Measurements from ENCODE around the gene SLC7A14. TPM values are rescaled to one million over a fixed set of nuclear protein-coding genes. Genes with fewer than 3 reads are reported as not detected.
A peak's percentile ranks its signal among the peaks of the same experiment; 100 is the strongest.
"Not testable (repeated sequence)": the region's sequence is repeated elsewhere in the genome, so short reads cannot be mapped to it uniquely, and the experiment has no call there.

Gene SLC7A14
- total RNA-seq, 1 donor from 2014 or later, result not detected

DNA sequence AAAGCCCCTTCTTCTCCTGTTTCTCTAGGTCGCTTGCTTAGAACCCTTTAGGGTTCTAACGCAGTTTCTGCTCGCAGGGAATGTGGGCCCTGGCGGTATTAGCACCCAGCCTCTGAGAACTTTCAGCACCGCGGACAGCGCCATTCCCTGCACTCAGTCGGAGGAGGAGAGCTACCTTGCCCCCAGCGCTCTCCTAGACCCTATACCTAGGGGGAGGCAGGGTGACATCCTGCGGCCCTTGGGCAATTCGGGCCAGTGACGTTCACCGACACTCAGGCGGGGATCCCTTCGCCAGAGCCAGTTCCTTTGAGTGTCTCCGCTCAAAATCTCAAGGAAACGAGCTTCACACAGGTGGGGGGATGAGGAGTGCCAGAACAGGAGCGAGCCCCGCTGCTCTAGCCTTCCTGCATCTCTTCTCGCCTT, 1.3 kb downstream of the SLC7A14 start:
- intact Hi-C loops (cut with micrococcal nuclease), result loop anchor here (10.0 kb wide), 2 partner anchors 170 to 1860 kb away; partner anchors contain the start of genes CLDN11 and GHSR
- Mint-ChIP-seq H3K27me3 (ENCODE audit: low read depth) (peaks cover 61% of the 10 kb centered on the region), H3K27ac (no peak overlapping the region), H3K9me3 (no peaks in the 10 kb centered on the region), H3K4me1 (ENCODE audit: low read depth) (peaks cover 3% of the 10 kb centered on the region), H3K4me3 (ENCODE audit: low read depth) (no peak overlapping the region), H3K36me3 (ENCODE audit: low read depth) (no peaks in the 10 kb centered on the region)
- DNase-seq (ENCODE audit: low spot score), result peak; percentile 39

DNA sequence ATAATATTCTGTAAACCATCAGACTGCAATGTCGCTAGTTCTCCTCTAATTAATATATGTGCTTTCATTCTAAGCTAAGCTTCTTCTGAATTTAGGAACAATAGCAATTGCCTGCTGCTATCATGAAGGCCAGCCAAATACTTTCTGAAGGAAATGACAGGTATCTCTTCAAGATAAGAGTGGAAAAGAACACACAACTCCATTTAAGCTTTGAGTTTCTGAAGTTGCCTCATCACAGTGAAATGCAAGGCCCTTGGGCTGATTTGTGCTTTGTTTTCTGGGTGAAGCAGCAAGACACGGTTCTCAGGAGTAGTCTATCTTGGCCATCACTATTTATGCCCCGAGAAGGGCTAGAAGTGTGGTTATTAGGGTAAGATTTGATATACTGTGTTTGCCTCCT, 6.2 kb downstream of the SLC7A14 start:
- no peak for DNase-seq (ENCODE audit: low spot score)
- peaks cover 2% of the 10 kb centered on the region for H3K4me1 Mint-ChIP-seq (ENCODE audit: low read depth)
- H3K36me3 Mint-ChIP-seq (ENCODE audit: low read depth), result no peaks in the 10 kb centered on the region
- no peak overlapping the region for H3K27ac Mint-ChIP-seq
- no peak overlapping the region for H3K4me3 Mint-ChIP-seq (ENCODE audit: low read depth)
- H3K27me3 Mint-ChIP-seq (ENCODE audit: low read depth), result peaks cover 47% of the 10 kb centered on the region
- intact Hi-C loops (cut with micrococcal nuclease), result loop anchor here (10.0 kb wide), 3 partner anchors 165 to 1865 kb away; partner anchors contain the start of genes ACTRT3, CLDN11, GHSR and TERC
- H3K9me3 Mint-ChIP-seq, result no peaks in the 10 kb centered on the region

DNA sequence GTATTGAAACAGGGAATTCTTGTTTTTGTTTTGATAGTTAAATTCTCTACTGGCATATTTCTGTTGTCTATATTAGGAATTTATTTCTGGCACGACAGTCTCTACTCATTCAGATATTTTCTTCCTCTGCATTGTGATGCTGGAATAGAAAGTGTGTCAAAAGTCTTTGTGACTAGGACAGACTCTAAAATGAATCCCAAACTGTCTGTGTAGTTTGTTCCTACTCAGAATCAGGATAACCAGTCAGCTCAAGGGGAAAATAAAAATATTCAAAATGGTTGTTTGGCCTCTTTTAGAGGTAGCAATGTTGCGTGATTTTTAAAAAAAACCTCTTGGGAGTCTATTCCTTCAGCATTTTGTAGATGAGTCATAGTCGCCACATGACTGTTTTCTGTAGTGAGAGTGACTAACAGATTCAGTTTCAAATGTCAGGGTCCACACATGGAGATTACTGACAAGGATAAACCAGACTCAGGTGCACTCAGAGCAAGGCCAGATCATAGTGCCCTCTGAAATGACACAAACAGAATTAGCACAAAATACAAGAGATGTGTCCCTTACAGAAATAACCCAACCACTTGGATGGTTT, 13.1 kb downstream of the SLC7A14 start:
- Mint-ChIP-seq H3K27ac (peak overlapping the region; percentile 62), H3K36me3 (ENCODE audit: low read depth) (no peaks in the 10 kb centered on the region), H3K27me3 (ENCODE audit: low read depth) (peaks cover 7% of the 10 kb centered on the region), H3K4me3 (ENCODE audit: low read depth) (no peak overlapping the region), H3K4me1 (ENCODE audit: low read depth) (peaks cover 24% of the 10 kb centered on the region), H3K9me3 (peaks cover 6% of the 10 kb centered on the region)
- intact Hi-C loops (cut with micrococcal nuclease), result loop anchor here (1.0 to 10.0 kb wide), 5 partner anchors 8 to 808 kb away; partner anchors contain the start of genes ACTRT3 and TERC
- DNase-seq (ENCODE audit: low spot score), result no peak

DNA sequence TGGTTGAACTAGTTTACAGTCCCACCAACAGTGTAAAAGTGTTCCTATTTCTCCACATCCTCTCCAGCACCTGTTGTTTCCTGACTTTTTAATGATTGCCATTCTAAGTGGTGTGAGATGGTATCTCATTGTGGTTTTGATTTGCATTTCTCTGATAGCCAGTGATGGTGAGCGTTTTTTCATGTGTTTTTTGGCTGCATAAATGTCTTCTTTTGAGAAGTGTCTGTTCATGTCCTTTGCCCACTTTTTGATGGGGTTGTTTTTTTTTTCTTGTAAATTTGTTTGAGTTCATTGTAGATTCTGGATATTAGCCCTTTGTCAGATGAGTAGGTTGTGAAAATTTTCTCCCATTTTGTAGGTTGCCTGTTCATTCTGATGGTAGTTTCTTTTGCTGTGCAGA, 18.3 kb downstream of the SLC7A14 start:
- H3K36me3 Mint-ChIP-seq (ENCODE audit: low read depth); intact Hi-C loops (cut with micrococcal nuclease); DNase-seq (ENCODE audit: low spot score); H3K27me3 Mint-ChIP-seq (ENCODE audit: low read depth); H3K9me3 Mint-ChIP-seq; H3K4me3 Mint-ChIP-seq (ENCODE audit: low read depth); H3K27ac Mint-ChIP-seq: not testable (repeated sequence)
- H3K4me1 Mint-ChIP-seq (ENCODE audit: low read depth), result peaks cover 23% of the 10 kb centered on the region

DNA sequence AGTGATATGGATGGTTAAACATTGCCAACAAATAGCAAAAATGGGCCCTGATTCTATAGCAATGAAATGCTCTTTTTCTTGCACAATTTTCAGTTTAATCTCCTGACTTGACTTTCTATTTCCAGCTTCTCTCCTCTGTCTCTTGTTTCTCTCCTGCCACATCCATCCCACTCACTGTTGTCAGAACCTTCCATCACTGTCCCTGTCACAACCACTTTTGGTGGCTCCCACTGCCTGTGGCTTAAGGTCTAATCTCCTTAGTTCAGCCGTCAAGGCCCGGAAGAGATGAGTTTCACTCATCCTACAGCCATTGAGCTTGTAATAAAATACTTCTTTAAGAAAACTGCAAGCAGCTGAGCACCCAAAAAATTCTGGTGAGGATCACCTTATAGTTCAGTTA, 19.5 kb downstream of the SLC7A14 start:
- H3K27me3 Mint-ChIP-seq (ENCODE audit: low read depth), result peaks cover 6% of the 10 kb centered on the region
- H3K36me3 Mint-ChIP-seq (ENCODE audit: low read depth), result no peaks in the 10 kb centered on the region
- intact Hi-C loops (cut with micrococcal nuclease), result no loop called here
- no peak for DNase-seq (ENCODE audit: low spot score)
- peaks cover 6% of the 10 kb centered on the region for H3K9me3 Mint-ChIP-seq
- no peak overlapping the region for H3K27ac Mint-ChIP-seq
- H3K4me3 Mint-ChIP-seq (ENCODE audit: low read depth), result no peak overlapping the region
- H3K4me1 Mint-ChIP-seq (ENCODE audit: low read depth), result peaks cover 19% of the 10 kb centered on the region

DNA sequence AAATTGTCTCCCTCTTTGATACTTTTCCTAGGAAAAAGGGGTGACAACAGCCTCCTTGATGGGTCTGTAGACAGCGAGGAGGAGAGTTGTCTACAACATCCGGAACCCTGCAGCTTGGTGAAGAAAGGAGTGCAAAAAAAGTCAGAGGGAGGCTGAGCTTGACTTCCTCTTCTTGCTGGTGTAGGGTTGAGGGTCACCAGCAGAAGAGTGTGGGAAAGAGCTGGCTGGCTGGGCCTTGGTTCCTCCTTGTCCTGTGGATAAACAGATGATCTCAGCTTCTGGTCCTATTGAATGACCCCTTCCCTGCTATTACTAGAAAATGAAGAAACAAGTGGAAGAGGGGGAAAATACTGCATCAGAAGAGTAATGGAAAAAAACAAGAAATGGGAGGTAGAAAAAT, 20.4 kb downstream of the SLC7A14 start:
- intact Hi-C loops (cut with micrococcal nuclease), result no loop called here
- no peak overlapping the region for H3K4me3 Mint-ChIP-seq (ENCODE audit: low read depth)
- H3K27me3 Mint-ChIP-seq (ENCODE audit: low read depth), result peaks cover 9% of the 10 kb centered on the region
- no peak overlapping the region for H3K27ac Mint-ChIP-seq
- DNase-seq (ENCODE audit: low spot score), result no peak
- H3K4me1 Mint-ChIP-seq (ENCODE audit: low read depth), result peaks cover 26% of the 10 kb centered on the region
- no peaks in the 10 kb centered on the region for H3K36me3 Mint-ChIP-seq (ENCODE audit: low read depth)
- H3K9me3 Mint-ChIP-seq, result peaks cover 6% of the 10 kb centered on the region

DNA sequence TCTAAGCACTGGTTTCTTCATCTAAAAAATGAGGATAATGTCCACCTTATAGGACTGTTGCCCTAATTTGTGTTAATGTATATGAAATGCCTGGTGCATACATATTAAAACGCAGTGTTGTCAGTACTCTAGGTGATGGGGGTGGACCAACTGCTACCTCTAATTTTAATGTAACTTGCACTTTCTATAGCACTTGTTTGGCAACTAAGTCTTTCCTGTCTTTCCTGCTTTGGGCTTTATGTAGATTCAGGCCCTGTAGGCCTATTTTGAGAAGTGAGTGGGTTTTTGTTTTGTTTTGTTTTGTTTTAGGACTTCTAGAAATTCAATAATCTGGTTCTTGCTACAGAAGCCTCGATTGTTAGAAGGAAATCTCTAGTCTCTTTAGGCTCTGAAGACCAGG, 21.2 kb downstream of the SLC7A14 start:
- H3K27me3 Mint-ChIP-seq (ENCODE audit: low read depth), result peaks cover 14% of the 10 kb centered on the region
- DNase-seq (ENCODE audit: low spot score), result no peak
- H3K4me3 Mint-ChIP-seq (ENCODE audit: low read depth), result no peak overlapping the region
- no peaks in the 10 kb centered on the region for H3K36me3 Mint-ChIP-seq (ENCODE audit: low read depth)
- intact Hi-C loops (cut with micrococcal nuclease), result loop anchor here (1.0 kb wide), 1 partner anchor 8 kb away; no protein-coding TSS in a partner anchor
- H3K4me1 Mint-ChIP-seq (ENCODE audit: low read depth), result peaks cover 28% of the 10 kb centered on the region
- H3K9me3 Mint-ChIP-seq, result peaks cover 2% of the 10 kb centered on the region
- peak overlapping the region; percentile 10 for H3K27ac Mint-ChIP-seq

DNA sequence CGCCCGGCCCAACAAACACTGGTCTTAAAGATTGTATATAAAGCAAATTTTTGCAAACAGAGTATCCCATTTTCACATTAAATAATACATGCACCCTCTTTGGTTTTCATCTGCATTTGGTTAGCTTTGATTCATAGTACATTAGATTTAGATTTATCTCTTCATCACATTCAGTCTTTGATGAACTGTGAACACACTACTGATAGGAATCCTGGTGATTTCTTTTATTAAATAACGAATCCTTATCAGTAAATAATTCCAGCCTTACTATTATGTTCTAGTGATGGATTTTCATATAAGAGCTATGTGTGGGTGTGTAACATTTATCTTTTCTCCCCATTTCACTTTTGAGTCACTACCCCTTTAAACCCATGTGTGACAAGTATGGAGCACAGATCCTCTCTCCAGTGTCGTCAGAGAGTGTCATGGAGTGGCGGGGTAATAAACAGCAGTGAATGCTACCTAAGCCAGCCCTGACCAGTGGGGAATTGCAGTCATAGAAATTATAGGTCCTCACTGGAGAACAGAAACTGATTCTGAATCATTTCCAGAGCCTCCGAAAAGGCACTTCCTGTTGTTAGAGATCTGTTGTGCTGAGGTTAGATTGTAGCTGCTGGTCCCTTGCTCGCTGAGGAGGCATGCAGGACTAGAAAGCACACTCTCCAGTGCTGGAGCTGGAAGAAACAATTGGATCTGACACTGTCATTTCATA, 22.0 kb downstream of the SLC7A14 start:
- intact Hi-C loops (cut with micrococcal nuclease), result loop anchor here (1.0 kb wide), 1 partner anchor 8 kb away; no protein-coding TSS in a partner anchor
- Mint-ChIP-seq H3K27ac (no peak overlapping the region), H3K9me3 (no peaks in the 10 kb centered on the region), H3K36me3 (ENCODE audit: low read depth) (no peaks in the 10 kb centered on the region), H3K4me1 (ENCODE audit: low read depth) (peaks cover 28% of the 10 kb centered on the region), H3K27me3 (ENCODE audit: low read depth) (peaks cover 15% of the 10 kb centered on the region), H3K4me3 (ENCODE audit: low read depth) (peak overlapping the region; percentile 37)
- DNase-seq (ENCODE audit: low spot score), result peak; percentile 12

DNA sequence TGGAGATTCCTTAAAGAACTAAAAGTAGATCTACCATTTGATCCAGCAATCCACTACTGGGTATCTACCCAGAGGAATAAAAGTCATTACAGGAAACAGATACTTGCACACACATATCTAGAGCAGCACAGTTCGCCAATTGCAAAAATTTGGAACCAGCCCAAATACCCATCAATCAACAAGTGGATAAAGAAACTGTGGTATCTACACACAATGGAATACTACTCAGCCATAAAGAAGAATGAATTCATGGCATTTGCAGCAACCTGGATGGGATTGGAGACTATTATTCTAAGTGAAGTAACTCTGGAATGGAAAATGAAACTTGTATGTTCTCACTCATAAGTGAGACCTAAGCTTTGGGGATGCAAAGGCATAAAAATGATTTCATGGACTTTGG, 23.8 kb downstream of the SLC7A14 start:
- Mint-ChIP-seq H3K36me3 (ENCODE audit: low read depth) (no peaks in the 10 kb centered on the region), H3K27ac (no peak overlapping the region), H3K4me1 (ENCODE audit: low read depth) (peaks cover 28% of the 10 kb centered on the region), H3K9me3 (no peaks in the 10 kb centered on the region), H3K4me3 (ENCODE audit: low read depth) (no peak overlapping the region), H3K27me3 (ENCODE audit: low read depth) (peaks cover 19% of the 10 kb centered on the region)
- DNase-seq (ENCODE audit: low spot score), result no peak
- intact Hi-C loops (cut with micrococcal nuclease), result no loop called here

DNA sequence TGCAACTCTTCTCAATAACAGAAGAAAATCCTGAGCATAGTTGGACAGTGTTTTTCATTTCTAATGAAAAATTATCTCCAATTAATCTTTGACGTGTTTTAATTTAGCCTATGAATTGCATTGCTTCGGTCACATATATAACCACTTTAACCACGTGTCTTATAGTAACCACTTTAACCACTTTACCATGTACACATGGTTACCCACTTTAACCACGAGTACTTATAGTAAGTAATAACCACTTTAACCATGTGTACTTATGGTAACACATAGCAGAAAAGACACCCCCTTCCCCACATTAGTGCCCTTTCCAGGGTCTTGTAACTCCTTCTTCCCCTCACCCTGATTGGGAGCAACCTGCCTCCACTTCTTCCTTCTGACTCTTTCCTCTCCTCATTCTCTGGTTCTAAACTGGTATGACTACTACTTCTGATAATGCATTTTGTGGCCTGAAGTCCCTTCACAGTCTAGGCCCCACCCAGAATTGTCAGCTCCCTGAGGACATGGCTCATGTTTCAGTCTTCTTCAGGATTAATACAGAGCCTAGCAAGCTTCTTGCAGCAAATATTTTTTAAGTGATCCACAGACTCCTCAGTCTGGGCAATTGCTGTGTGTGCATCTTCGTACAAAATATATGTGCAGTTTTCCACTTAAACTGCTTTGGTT, 25.0 kb downstream of the SLC7A14 start:
- DNase-seq (ENCODE audit: low spot score), result no peak
- no peak overlapping the region for H3K4me3 Mint-ChIP-seq (ENCODE audit: low read depth)
- no peaks in the 10 kb centered on the region for H3K36me3 Mint-ChIP-seq (ENCODE audit: low read depth)
- H3K27ac Mint-ChIP-seq, result no peak overlapping the region
- no peaks in the 10 kb centered on the region for H3K9me3 Mint-ChIP-seq
- H3K4me1 Mint-ChIP-seq (ENCODE audit: low read depth), result peaks cover 26% of the 10 kb centered on the region
- H3K27me3 Mint-ChIP-seq (ENCODE audit: low read depth), result peaks cover 23% of the 10 kb centered on the region
- intact Hi-C loops (cut with micrococcal nuclease), result no loop called here

DNA sequence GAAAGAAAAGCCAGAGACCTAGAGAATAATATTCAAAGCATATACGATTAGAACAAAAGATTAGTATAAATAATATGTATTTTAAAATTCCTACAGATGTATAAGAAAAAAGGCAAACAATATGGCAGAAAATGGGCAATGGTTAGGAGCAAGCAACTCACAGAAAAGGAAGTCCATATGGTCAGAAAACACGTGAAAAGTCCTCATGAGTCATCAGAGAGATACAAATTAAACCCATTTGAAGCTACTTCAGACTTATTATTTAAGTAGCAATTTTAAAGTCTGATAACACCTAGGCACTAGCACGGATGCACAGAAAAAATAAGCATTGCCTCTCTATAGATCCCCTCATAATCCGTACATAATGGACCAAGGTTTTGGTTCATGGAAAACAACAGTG, 25.6 kb downstream of the SLC7A14 start:
- no peaks in the 10 kb centered on the region for H3K36me3 Mint-ChIP-seq (ENCODE audit: low read depth)
- peaks cover 24% of the 10 kb centered on the region for H3K27me3 Mint-ChIP-seq (ENCODE audit: low read depth)
- no peaks in the 10 kb centered on the region for H3K9me3 Mint-ChIP-seq
- intact Hi-C loops (cut with micrococcal nuclease), result no loop called here
- no peak overlapping the region for H3K27ac Mint-ChIP-seq
- no peak for DNase-seq (ENCODE audit: low spot score)
- H3K4me3 Mint-ChIP-seq (ENCODE audit: low read depth), result no peak overlapping the region
- H3K4me1 Mint-ChIP-seq (ENCODE audit: low read depth), result peaks cover 26% of the 10 kb centered on the region

DNA sequence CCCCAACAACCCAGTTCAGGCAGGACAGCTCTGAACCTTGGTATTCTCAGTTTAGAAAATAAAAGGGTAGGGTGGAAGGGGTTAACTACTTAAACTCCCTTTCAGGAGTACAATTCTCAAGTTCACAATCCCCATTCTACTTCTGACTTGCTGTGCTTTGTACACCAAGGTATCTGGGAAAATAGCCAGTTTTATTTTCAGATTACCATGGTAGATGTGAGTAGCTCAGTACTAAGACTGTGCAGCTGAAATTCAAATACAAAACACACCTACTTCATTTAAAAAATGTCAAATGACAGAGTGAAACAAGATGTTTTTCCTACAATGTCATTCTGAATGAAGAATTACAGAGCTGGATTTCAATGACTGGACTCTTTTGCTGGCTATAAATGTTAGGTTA, 27.4 kb downstream of the SLC7A14 start:
- DNase-seq (ENCODE audit: low spot score), result no peak
- H3K36me3 Mint-ChIP-seq (ENCODE audit: low read depth), result no peaks in the 10 kb centered on the region
- no peak overlapping the region for H3K27ac Mint-ChIP-seq
- H3K4me3 Mint-ChIP-seq (ENCODE audit: low read depth), result no peak overlapping the region
- H3K27me3 Mint-ChIP-seq (ENCODE audit: low read depth), result peaks cover 31% of the 10 kb centered on the region
- H3K9me3 Mint-ChIP-seq, result no peaks in the 10 kb centered on the region
- peaks cover 11% of the 10 kb centered on the region for H3K4me1 Mint-ChIP-seq (ENCODE audit: low read depth)
- intact Hi-C loops (cut with micrococcal nuclease), result no loop called here

DNA sequence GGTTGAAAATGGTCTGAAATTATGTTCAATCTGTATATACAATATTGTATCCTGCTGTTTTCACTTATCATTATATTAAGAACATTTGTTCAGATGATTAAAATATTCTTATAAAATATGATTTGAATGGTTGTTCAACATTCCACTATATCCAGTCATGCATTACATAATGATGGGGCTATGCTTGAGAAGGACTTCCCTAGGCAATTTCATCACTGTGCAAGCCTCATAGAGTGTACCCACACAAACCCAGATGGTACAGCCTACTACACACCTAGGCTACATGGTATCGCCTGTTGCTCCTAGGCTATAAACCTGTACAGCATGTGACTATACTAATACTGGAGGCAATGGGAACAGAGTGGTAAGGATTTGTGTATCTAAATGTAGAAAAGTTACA, 30.5 kb downstream of the SLC7A14 start:
- no peak overlapping the region for H3K27ac Mint-ChIP-seq
- H3K9me3 Mint-ChIP-seq, result no peaks in the 10 kb centered on the region
- H3K36me3 Mint-ChIP-seq (ENCODE audit: low read depth), result no peaks in the 10 kb centered on the region
- H3K27me3 Mint-ChIP-seq (ENCODE audit: low read depth), result peaks cover 39% of the 10 kb centered on the region
- H3K4me3 Mint-ChIP-seq (ENCODE audit: low read depth), result no peak overlapping the region
- DNase-seq (ENCODE audit: low spot score), result no peak
- intact Hi-C loops (cut with micrococcal nuclease), result no loop called here
- H3K4me1 Mint-ChIP-seq (ENCODE audit: low read depth), result peaks cover under 1% of the 10 kb centered on the region

All from activated T-helper 2 cell treated with anti-CD3 and anti-CD28 coated beads, Interferon-gamma antibody, Interleukin-2, Interleukin-4, amounts not matched to agents 10 μg/mL and 5 μg/mL and 100 μg/mL, durations not matched to agents 14 hours and 24 hours and 36 hours (primary cell).